ENCODE measurements around the gene FMR1NB. TPM values are rescaled to one million over a fixed set of nuclear protein-coding genes. Genes with fewer than 3 reads are reported as not detected.

FMR1NB gene
- total RNA-seq, 1 experiment from 2014 or later = not detected

GRCh38 chrX:147953976-147954375 is 27.2 kb upstream of the FMR1NB start:
- H3K4me1 ChIP-seq = no peaks in the 10 kb centered on the region
- BruUV-seq (replicated peaks) = no TSS peak
- CTCF ChIA-PET = no interaction called here
- no peak overlapping the region for H3K4me3 Mint-ChIP-seq (ENCODE audit: unreplicated experiment)
- no peaks in the 10 kb centered on the region for H3K9me3 ChIP-seq
- intact Hi-C loops (cut with micrococcal nuclease; ENCODE audit: unreplicated experiment) = no loop called here
- H3K27ac Mint-ChIP-seq (ENCODE audit: unreplicated experiment) = no peak overlapping the region
- no peak for TF ChIP-seq CTCF (IDR thresholded peaks at IDR 0.05; ENCODE audit: insufficient read depth in 1 of 2, low read depth in 1 of 2, low read length in 1 of 2, severe bottlenecking in 1 of 2, unreplicated experiment in 1 of 2)
- no peaks in the 10 kb centered on the region for H3K4me1 Mint-ChIP-seq (ENCODE audit: low read depth, unreplicated experiment)
- H3K27me3 Mint-ChIP-seq (ENCODE audit: insufficient read depth, unreplicated experiment) = no peaks in the 10 kb centered on the region
- H3K36me3 Mint-ChIP-seq (ENCODE audit: insufficient read depth, unreplicated experiment) = peaks cover 7% of the 10 kb centered on the region
- POLR2A ChIA-PET = no interaction called here
- no peaks in the 10 kb centered on the region for H3K9me3 Mint-ChIP-seq (ENCODE audit: unreplicated experiment)
- H3K4me3 ChIP-seq (ENCODE audit: low read depth, low read length) = no peak overlapping the region
- DNase-seq = no peak
- H3K36me3 ChIP-seq (ENCODE audit: control insufficient read depth, insufficient read depth, low read length) = no peaks in the 10 kb centered on the region
- no peaks in the 10 kb centered on the region for H3K27me3 ChIP-seq (replicated peaks; ENCODE audit: control insufficient read depth, insufficient read depth, low read length)

- Mint-ChIP-seq H3K9me3 (ENCODE audit: unreplicated experiment) (no peaks in the 10 kb centered on the region), H3K27ac (ENCODE audit: unreplicated experiment) (no peak overlapping the region), H3K27me3 (ENCODE audit: insufficient read depth, unreplicated experiment) (no peaks in the 10 kb centered on the region), H3K4me3 (ENCODE audit: unreplicated experiment) (no peak overlapping the region), H3K36me3 (ENCODE audit: insufficient read depth, unreplicated experiment) (no peaks in the 10 kb centered on the region), H3K4me1 (ENCODE audit: low read depth, unreplicated experiment) (no peaks in the 10 kb centered on the region)
- no TSS peak for BruUV-seq (replicated peaks)
- TF ChIP-seq CTCF (IDR thresholded peaks at IDR 0.05; ENCODE audit: insufficient read depth in 1 of 2, low read depth in 1 of 2, low read length in 1 of 2, severe bottlenecking in 1 of 2, unreplicated experiment in 1 of 2) = no peak
- H3K4me1 ChIP-seq = no peaks in the 10 kb centered on the region
- no peak overlapping the region for H3K4me3 ChIP-seq (ENCODE audit: low read depth, low read length)
- CTCF ChIA-PET = no interaction called here
- no peaks in the 10 kb centered on the region for H3K27me3 ChIP-seq (replicated peaks; ENCODE audit: control insufficient read depth, insufficient read depth, low read length)
- POLR2A ChIA-PET = no interaction called here
- intact Hi-C loops (cut with micrococcal nuclease; ENCODE audit: unreplicated experiment) = no loop called here
- no peak for DNase-seq
- H3K9me3 ChIP-seq = no peaks in the 10 kb centered on the region
- H3K36me3 ChIP-seq (ENCODE audit: control insufficient read depth, insufficient read depth, low read length) = no peaks in the 10 kb centered on the region
Measured at GRCh38 chrX:147957291-147957690, 23.8 kb upstream of the FMR1NB start.

GRCh38 chrX:147958291-147958690 is 22.8 kb upstream of the FMR1NB start:
- H3K4me1 Mint-ChIP-seq (ENCODE audit: low read depth, unreplicated experiment) = no peaks in the 10 kb centered on the region
- no peak overlapping the region for H3K4me3 ChIP-seq (ENCODE audit: low read depth, low read length)
- no peak for DNase-seq
- H3K36me3 Mint-ChIP-seq (ENCODE audit: insufficient read depth, unreplicated experiment) = no peaks in the 10 kb centered on the region
- no peaks in the 10 kb centered on the region for H3K9me3 Mint-ChIP-seq (ENCODE audit: unreplicated experiment)
- H3K4me1 ChIP-seq = no peaks in the 10 kb centered on the region
- no peak overlapping the region for H3K27ac Mint-ChIP-seq (ENCODE audit: unreplicated experiment)
- no TSS peak for BruUV-seq (replicated peaks)
- no peaks in the 10 kb centered on the region for H3K9me3 ChIP-seq
- CTCF ChIA-PET = no interaction called here
- no peaks in the 10 kb centered on the region for H3K27me3 ChIP-seq (replicated peaks; ENCODE audit: control insufficient read depth, insufficient read depth, low read length)
- no peaks in the 10 kb centered on the region for H3K36me3 ChIP-seq (ENCODE audit: control insufficient read depth, insufficient read depth, low read length)
- intact Hi-C loops (cut with micrococcal nuclease; ENCODE audit: unreplicated experiment) = no loop called here
- POLR2A ChIA-PET = no interaction called here
- H3K27me3 Mint-ChIP-seq (ENCODE audit: insufficient read depth, unreplicated experiment) = no peaks in the 10 kb centered on the region
- no peak for TF ChIP-seq CTCF (IDR thresholded peaks at IDR 0.05; ENCODE audit: insufficient read depth in 1 of 2, low read depth in 1 of 2, low read length in 1 of 2, severe bottlenecking in 1 of 2, unreplicated experiment in 1 of 2)
- no peak overlapping the region for H3K4me3 Mint-ChIP-seq (ENCODE audit: unreplicated experiment)
